H9 (cell line): ENCODE data around the gene ZNF146. TPM values are rescaled to one million over a fixed set of nuclear protein-coding genes. Genes with fewer than 3 reads are reported as not detected.

Experiments used
- DNase-seq: peaks from one replicate; pipeline ENCODE4 v3.0.0-alpha.2; 2017
- H2AFZ ChIP-seq: one replicate; pipeline ENCODE4 v1.6.1; 2013; ENCODE audit warnings: mild to moderate bottlenecking, low read length, control low read depth, moderate library complexity
- H2AK5ac ChIP-seq: 2 replicates; pipeline ENCODE4 v1.6.1; 2013; ENCODE audit warnings: low read length, control low read depth, mixed read lengths; ENCODE audit not compliant: insufficient read length
- H2BK120ac ChIP-seq: one replicate; pipeline ENCODE4 v1.6.1; 2013; ENCODE audit warnings: low read depth, mild to moderate bottlenecking, low read length, control low read depth, inconsistent platforms; ENCODE audit not compliant: poor library complexity, severe bottlenecking
- H2BK12ac ChIP-seq: 2 replicates; pipeline ENCODE4 v1.6.1; 2013; ENCODE audit warnings: low read length, control low read depth, mixed read lengths, low read depth; ENCODE audit not compliant: insufficient read length
- H2BK15ac ChIP-seq: 2 replicates; pipeline ENCODE4 v1.6.1; 2013; ENCODE audit warnings: low read depth, low read length, control low read depth
- H2BK20ac ChIP-seq: one replicate; pipeline ENCODE4 v1.6.1; 2013; ENCODE audit warnings: low read depth, mild to moderate bottlenecking, low read length, control low read depth, inconsistent platforms; ENCODE audit not compliant: poor library complexity, severe bottlenecking
- H2BK5ac ChIP-seq: 2 replicates; pipeline ENCODE4 v1.6.1; 2013; ENCODE audit warnings: low read length, control low read depth, mixed read lengths; ENCODE audit not compliant: insufficient read length
- H3K14ac ChIP-seq: 2 replicates; pipeline ENCODE4 v1.6.1; 2013; ENCODE audit warnings: low read length, control low read depth; ENCODE audit not compliant: insufficient read depth
- H3K18ac ChIP-seq: 2 replicates; pipeline ENCODE4 v1.6.1; 2013; ENCODE audit warnings: low read depth, mild to moderate bottlenecking, mixed read lengths, low read length, control low read depth; ENCODE audit not compliant: insufficient read length
- H3K23ac ChIP-seq: 2 replicates; pipeline ENCODE4 v1.6.1; 2013; ENCODE audit warnings: low read length, control low read depth, mixed read lengths, low read depth; ENCODE audit not compliant: insufficient read length
- H3K23me2 ChIP-seq: 2 replicates; pipeline ENCODE4 v1.6.1; 2013; ENCODE audit warnings: low read depth, mild to moderate bottlenecking, mixed read lengths, low read length, control low read depth; ENCODE audit not compliant: insufficient read length, poor library complexity, severe bottlenecking
- H3K27ac ChIP-seq: 2 replicates; pipeline ENCODE4 v1.5.1; 2013; ENCODE audit warnings: low read length, control low read depth, mixed read lengths, low read depth; ENCODE audit not compliant: insufficient read length
- H3K27me3 ChIP-seq: 2 replicates; pipeline ENCODE4 v1.6.1; 2013; ENCODE audit warnings: low read length, control low read depth, inconsistent platforms; ENCODE audit not compliant: insufficient read depth
- H3K4ac ChIP-seq: 2 replicates; pipeline ENCODE4 v1.6.1; 2013; ENCODE audit warnings: low read depth, mild to moderate bottlenecking, control low read depth, inconsistent platforms, low read length, moderate library complexity
- H3K4me1 ChIP-seq: 2 replicates; pipeline ENCODE4 v1.6.1; 2013; ENCODE audit warnings: low read length, control low read depth, inconsistent platforms; ENCODE audit not compliant: insufficient read depth
- H3K4me2 ChIP-seq: 2 replicates; pipeline ENCODE4 v1.6.1; 2013; ENCODE audit warnings: low read length, control low read depth, mixed read lengths; ENCODE audit not compliant: insufficient read length, insufficient read depth
- H3K56ac ChIP-seq: 2 replicates; pipeline ENCODE4 v1.6.1; 2013; ENCODE audit warnings: low read depth, mild to moderate bottlenecking, mixed read lengths, low read length, control low read depth; ENCODE audit not compliant: insufficient read length
- H3K79me1 ChIP-seq: 2 replicates; pipeline ENCODE4 v1.6.1; 2013; ENCODE audit warnings: low read depth, mild to moderate bottlenecking, moderate library complexity, low read length, control low read depth, inconsistent platforms; ENCODE audit not compliant: insufficient read depth, poor library complexity, severe bottlenecking
- H3K79me2 ChIP-seq: 2 replicates; pipeline ENCODE4 v1.6.1; 2013; ENCODE audit warnings: low read length, control low read depth, inconsistent platforms; ENCODE audit not compliant: insufficient read depth
- H3K9ac ChIP-seq: 2 replicates; pipeline ENCODE4 v1.6.1; 2013; ENCODE audit warnings: low read length, control low read depth, mixed read lengths; ENCODE audit not compliant: insufficient read length; ENCODE audit errors: extremely low read depth
- H3K9me3 ChIP-seq: one replicate; pipeline ENCODE4 v1.6.1; 2013; ENCODE audit warnings: low read depth, low read length, inconsistent platforms; ENCODE audit not compliant: control insufficient read depth
- H3T11ph ChIP-seq: one replicate; pipeline ENCODE4 v1.6.1; 2013; ENCODE audit warnings: mild to moderate bottlenecking, low read length, control low read depth, inconsistent platforms
- H4K20me1 ChIP-seq: one replicate; pipeline ENCODE4 v1.6.1; 2013; ENCODE audit not compliant: control insufficient read depth, insufficient read length, insufficient read depth
- H4K5ac ChIP-seq: 2 replicates; pipeline ENCODE4 v1.6.1; 2013; ENCODE audit warnings: low read depth, mild to moderate bottlenecking, mixed read lengths, low read length, control low read depth; ENCODE audit not compliant: insufficient read length
- H4K8ac ChIP-seq: replicated peaks from 2 replicates; pipeline ENCODE4 v1.6.1; 2013; ENCODE audit warnings: low read length, control low read depth, mixed read lengths, low read depth; ENCODE audit not compliant: insufficient read length
- H4K91ac ChIP-seq: 2 replicates; pipeline ENCODE4 v1.6.1; 2013; ENCODE audit warnings: low read depth, mild to moderate bottlenecking, moderate library complexity, mixed read lengths, low read length, control low read depth; ENCODE audit not compliant: insufficient read length
- H3K27ac Mint-ChIP-seq, 3 experiments: 2 replicates in 2 of 3; 3 replicates in 1 of 3; pipeline ENCODE4 v1.8.0; 2020 to 2021; ENCODE audit warnings: mixed read lengths in 3 of 3, mild to moderate bottlenecking in 1 of 3, moderate library complexity in 1 of 3
- H3K27me3 Mint-ChIP-seq: 2 replicates; pipeline ENCODE4 v1.8.0; 2021; ENCODE audit warnings: low read depth, mild to moderate bottlenecking, moderate library complexity, mixed read lengths
- H3K36me3 Mint-ChIP-seq, 3 experiments: 2 replicates in 2 of 3; 3 replicates in 1 of 3; pipeline ENCODE4 v1.8.0; 2020 to 2021; ENCODE audit warnings: low read depth in 3 of 3, mixed read lengths in 3 of 3; ENCODE audit not compliant: insufficient read depth in 1 of 3
- H3K4me1 Mint-ChIP-seq, 2 experiments: 2 replicates each; pipeline ENCODE4 v1.8.0; 2020; ENCODE audit warnings: mixed read lengths in 2 of 2
- H3K4me3 Mint-ChIP-seq, 2 experiments: 2 replicates in 1 of 2; 3 replicates in 1 of 2; pipeline ENCODE4 v1.8.0; 2020 to 2021; ENCODE audit warnings: mild to moderate bottlenecking in 2 of 2, mixed read lengths in 2 of 2, moderate library complexity in 1 of 2
- H3K9me3 Mint-ChIP-seq, 2 experiments: 2 replicates in 1 of 2; 3 replicates in 1 of 2; pipeline ENCODE4 v1.8.0; 2020; ENCODE audit warnings: mild to moderate bottlenecking in 2 of 2, mixed read lengths in 2 of 2, moderate library complexity in 1 of 2
- WGBS: extraction: QIAGEN DNeasy Blood & Tissue Kit; methylation state at CpG from one replicate; pipeline ENCODE4 v1.1.7; 2013; ENCODE audit warnings: missing lambda C conversion rate, low lambda C conversion rate, mixed read lengths; ENCODE audit not compliant: insufficient read length; ENCODE audit errors: extremely low coverage; 5-methylcytosine and 5-hydroxymethylcytosine counted together
- total RNA-seq: library from RNA; stranded (reverse); gene quantifications from 2 replicates; pipeline ENCODE4 v1.2.1, GENCODE V29; 2021
- TF ChIP-seq, protein P1 (sequence below): fragments of 200-600 bp; sonication (generic); conservative IDR thresholded peaks from 3 replicates; pipeline ENCODE4 v1.8.0; 2021; ENCODE audit warnings: antibody characterized with exemption, mild to moderate bottlenecking

ZNF146 gene
- total RNA-seq, 1 experiment from 2014 or later: 166 TPM

DNA sequence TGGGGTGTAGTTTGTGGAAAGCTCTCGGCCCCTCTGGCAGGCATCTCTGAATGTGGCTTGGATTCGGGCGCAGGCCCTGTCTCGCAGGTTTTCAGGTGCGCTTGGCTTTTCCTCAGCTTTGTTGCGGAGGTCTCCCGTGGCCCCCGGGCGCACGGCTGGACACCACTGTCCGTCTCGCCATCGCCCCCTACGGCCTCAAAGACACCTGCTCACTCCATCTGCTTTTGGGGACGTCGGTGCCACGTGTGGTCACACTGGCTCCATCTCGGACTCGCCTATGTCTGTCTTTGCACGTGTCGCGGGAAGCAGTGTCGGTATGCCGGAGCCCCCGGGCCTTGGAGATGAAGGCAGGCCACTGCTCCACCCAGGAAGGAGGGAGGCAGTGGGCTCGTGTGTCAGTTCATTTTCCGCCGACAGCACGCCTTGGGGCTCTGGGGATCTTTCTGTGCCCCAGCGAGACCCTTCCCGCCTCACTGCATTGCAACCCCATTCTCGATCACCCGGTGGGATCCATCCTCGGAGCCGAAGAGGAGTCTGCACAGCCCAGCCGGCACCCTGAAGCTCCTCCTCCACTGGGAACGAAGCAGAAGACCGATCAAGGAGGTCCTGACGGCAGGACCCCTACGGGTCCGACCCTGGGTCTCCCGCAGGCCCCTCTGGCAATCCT lies 42.1 kb downstream of the ZNF146 start:
- Histone ChIP-seq H3K9ac (peak overlapping the region; percentile 56), H3K14ac (no peak overlapping the region; the same call in 1 of the 2 replicates), H3K23me2 (peaks cover 5% of the 10 kb centered on the region), H3K27ac (no peak overlapping the region), H2BK5ac (no peak overlapping the region), H2AFZ (no peak overlapping the region), H2BK15ac (no peak overlapping the region), H3K79me2 (no peaks in the 10 kb centered on the region), H3T11ph (no peak overlapping the region), H3K18ac (no peak overlapping the region), H3K4me2 (peak overlapping the region; percentile 51), H3K9me3 (peaks cover 10% of the 10 kb centered on the region), H4K20me1 (no peaks in the 10 kb centered on the region), H4K91ac (no peak overlapping the region), H4K5ac (no peak overlapping the region), H3K23ac (no peak overlapping the region), H3K4me1 (no peaks in the 10 kb centered on the region), H3K4ac (no peak overlapping the region), H4K8ac (peak overlapping the region; percentile 33), H3K56ac (no peak overlapping the region), H2BK12ac (no peak overlapping the region), H2BK120ac (no peak overlapping the region), H3K27me3 (no peaks in the 10 kb centered on the region; the same call in 1 of the 2 replicates), H3K79me1 (no peaks in the 10 kb centered on the region), H2BK20ac (no peak overlapping the region), H2AK5ac (no peak overlapping the region)
- Mint-ChIP-seq H3K27me3 (peaks cover 24% of the 10 kb centered on the region), H3K27ac (no peak overlapping the region; a peak in 1 of 7 replicates), H3K9me3 (peaks cover 12 to 26% of the 10 kb centered on the region in 2 experiments), H3K4me3 (peak overlapping the region; percentile 83 to 88), H3K4me1 (peaks cover 22 to 33% of the 10 kb centered on the region in 2 experiments), H3K36me3 (peaks cover 9 to 45% (median 42%) of the 10 kb centered on the region in 3 experiments)
- no peak for DNase-seq
- WGBS: no CpG with 5 or more reads among the region's 42 CpGs
- TF ChIP-seq, protein P1, sequence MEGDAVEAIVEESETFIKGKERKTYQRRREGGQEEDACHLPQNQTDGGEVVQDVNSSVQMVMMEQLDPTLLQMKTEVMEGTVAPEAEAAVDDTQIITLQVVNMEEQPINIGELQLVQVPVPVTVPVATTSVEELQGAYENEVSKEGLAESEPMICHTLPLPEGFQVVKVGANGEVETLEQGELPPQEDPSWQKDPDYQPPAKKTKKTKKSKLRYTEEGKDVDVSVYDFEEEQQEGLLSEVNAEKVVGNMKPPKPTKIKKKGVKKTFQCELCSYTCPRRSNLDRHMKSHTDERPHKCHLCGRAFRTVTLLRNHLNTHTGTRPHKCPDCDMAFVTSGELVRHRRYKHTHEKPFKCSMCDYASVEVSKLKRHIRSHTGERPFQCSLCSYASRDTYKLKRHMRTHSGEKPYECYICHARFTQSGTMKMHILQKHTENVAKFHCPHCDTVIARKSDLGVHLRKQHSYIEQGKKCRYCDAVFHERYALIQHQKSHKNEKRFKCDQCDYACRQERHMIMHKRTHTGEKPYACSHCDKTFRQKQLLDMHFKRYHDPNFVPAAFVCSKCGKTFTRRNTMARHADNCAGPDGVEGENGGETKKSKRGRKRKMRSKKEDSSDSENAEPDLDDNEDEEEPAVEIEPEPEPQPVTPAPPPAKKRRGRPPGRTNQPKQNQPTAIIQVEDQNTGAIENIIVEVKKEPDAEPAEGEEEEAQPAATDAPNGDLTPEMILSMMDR: peak; percentile 32; the same call in 2 of the 3 replicates
